Stimulated activated CD8-positive, alpha-beta memory T cell treated with anti-CD3 and anti-CD28 coated beads, Interleukin-12 subunit alpha, Interleukin-12 subunit beta, amount 100 ng/mL, for 24 hours (primary cell): ENCODE data around the gene IMP3.

Experiments
- DNase-seq: peaks from one replicate; pipeline ENCODE4 v3.0.0-alpha.2; 2020; ENCODE audit errors: extremely low read depth

The IMP3 gene

DNA sequence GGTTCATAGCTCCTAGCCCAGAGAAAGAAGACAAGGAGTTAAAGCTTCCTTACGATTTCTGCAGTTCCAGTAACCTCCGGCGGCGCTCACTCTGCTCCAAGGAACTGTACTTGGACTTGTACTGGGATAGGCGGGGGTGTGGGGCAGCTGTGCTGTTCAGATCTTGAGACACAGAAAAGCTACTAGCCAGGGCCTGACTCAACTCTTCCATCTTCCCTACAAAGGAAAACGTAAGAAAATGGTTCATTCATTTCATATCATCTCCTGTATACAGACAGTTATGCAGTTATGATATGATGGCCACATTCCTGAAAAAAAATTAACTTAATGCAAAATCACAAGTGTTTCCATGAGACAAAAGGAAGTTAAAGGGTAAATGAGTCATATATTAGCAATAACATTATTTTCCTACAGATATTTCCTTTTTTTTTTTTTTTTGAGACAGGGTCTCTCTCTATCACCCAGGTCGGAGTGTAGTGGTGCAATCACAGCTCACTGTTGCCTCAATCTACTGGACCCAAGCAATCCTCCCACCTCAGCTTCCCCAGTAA, 19.1 kb downstream of the IMP3 start:
- no peak for DNase-seq

DNA sequence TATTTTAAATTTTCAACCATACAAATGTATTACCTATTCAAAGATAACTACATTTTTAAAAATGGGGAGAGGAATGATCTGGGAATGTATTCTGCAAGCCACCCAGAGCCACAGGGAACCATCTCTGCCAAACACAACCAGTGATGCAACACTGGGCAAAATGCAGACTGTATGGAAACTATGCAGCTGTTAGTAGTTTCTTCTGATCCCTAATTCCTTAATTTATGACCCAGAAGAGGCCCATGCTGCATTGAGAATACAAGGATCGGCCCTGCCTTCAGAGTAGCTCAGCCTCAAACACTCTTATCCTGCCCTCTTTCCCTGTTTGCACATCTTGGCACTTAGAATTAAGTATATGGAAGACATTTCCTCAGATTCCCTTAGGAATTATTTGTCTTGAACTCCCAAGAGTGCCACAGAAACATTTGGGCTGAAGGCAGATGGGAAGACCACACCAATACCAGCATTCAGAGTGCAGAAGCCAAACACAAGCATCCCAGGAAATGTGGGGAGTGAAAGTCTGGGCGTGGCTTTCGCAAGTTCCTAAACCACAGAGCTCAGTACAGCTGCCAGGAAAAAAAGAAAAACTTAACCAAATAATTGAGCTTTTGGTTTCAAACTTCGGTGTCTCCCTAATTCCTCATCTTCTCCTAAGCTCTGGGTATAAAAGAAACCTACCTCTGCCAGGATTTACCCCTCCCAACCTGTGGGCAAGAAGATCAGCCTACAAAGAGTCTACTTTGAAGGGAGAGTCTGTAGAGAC, 19.8 kb downstream of the IMP3 start:
- DNase-seq: no peak

DNA sequence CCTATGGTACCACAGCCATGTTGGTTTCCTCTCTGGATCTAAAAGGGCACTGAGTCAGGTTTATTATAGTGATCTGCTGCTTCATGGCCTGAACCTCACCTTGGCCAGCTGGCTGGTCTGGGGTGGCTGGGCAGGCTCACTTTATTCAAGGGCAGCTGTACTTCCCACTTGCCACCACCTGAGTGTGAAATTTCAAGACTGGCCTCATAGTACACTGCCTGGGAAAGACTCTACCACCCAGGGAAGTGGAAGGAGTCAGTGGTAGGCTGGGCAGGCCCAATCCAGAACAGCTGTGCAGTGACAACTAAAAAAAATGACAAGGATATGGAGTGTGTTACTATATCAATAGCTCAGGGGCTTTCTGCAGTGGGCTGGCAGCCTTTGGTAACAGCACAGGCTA, 23.3 kb downstream of the IMP3 start:
- DNase-seq: no peak

DNA sequence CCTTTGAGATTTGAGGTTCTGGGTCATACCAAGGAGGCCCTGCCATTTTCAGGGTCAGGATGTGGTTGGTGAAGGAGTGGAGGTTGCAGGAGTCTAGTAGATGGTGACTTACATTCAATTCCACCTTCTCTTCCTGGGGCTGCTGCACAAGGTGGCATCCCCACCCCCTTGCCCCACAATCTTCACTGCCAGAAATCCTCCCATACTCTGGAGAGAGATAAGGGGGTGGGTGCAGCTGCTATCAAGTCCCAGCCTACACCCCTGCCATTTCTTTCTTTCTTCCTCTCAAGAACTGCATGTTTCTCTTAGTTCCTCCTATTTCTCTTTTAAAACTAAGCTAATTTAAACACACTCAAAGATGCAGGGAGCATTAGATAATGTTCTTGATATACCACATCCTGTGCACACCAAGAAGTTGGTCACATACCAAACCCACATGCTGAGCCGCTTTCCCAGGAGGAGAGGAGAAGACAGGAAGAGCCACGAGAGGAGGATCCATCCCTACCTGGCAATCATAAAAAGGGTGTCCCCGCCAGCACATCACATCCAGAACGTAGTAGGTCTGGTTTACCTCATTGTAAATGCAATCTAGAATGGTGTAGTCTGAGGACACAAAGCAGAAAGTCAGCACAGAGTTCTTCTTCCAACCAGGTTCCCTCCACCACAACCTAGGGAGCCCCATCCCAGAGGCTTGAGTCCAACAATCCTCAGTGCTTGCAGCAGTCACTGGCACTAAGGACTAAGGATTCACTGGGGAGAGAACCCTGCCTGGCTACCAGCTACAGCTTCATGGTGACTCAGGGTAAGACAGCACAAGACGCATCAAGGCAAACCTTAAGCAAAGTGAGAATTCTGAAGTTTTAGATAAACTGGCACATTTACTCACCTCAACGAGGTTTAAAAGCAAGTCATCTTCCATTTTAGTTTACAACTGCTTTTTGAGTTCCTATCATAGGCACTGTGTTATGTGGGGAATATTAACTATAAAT, 33.0 kb downstream of the IMP3 start:
- DNase-seq: no peak

DNA sequence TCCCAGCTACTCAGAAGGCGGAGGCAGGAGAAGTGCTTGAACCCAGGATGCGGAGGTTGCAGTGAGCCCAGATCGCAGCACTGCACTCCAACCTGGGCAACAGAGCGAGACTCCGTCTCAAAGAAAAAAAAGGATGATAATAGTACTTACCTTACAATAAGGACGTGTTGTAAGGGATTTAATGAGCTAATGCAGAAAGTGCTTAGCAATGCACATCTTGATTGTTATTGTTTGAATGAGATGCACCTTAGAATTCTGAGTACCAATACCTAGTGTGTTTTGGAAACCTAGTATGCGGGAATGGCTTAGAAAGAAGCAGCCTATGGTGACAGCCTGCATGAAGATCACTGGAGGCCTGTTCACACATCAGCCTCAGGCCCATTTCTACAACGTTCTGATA, 34.0 kb downstream of the IMP3 start:
- no peak for DNase-seq

DNA sequence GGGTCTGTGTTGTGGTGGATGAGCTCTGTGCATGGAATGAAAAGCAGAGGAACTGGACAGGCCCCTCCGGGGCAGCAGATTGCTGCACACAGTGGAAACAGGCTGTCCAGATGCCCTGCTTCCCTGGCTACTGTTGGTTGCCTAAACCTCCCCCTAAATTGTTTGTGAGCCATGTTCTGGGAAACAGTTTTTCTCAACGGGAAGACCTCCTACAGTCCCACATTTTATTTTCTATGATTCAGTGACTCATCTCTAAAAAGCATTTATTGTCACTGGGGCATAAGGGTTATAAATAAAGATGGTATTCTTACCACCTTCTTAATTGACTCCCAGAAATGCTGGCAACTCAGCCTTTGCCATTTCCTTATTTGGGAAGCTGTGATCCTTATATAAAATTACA, 40.6 kb downstream of the IMP3 start:
- no peak for DNase-seq

DNA sequence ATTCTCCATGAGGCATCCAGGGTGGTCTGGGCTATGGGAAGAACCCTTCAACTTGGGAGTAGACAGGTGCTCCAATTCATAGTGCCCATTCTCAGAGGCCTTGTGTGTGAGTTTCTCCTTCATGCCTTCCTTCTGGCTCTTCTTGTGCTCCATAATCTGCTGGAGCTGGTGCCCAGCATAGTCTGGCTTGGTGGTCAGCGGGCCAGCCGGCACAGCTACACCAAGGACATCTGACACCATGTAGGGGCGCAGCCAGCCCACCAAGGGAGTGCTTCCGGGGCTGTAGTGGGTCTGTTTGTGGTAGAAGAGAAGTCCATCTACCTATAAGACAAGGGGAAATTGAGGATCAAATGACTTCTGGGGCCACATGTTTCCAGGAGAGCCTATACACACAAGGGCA, 41.7 kb downstream of the IMP3 start:
- DNase-seq: no peak

DNA sequence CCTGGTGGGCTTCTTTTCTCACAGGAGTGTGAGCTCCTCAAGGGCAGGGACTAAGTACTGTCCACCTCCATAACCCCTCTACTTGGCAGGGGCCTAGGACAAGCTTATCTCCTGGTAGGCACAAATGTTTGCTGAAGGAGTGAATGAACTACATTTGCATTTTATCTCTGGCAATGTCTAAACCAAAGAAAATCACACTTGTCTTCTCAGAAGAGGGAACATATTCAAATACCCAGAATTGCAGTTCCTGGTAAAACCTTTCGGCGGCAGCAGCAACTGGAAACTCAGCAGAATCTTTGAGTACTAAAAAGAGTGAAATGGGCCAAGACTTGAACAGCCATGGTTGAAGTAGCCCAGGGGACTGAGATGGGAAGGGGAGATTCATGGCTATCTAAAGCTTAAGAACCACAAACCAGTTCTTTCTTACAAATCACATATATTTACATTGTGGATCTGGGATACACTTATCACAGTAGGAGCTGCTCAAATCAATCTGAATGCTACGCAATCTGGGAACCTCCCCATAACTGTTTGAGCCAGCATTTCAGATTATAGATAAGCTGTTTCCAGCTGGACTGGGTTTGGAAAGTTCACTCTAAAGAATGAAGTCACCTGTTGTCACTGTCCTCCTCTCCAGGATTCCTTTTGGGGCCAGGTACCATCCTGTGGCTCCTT, 42.2 kb downstream of the IMP3 start:
- no peak for DNase-seq

DNA sequence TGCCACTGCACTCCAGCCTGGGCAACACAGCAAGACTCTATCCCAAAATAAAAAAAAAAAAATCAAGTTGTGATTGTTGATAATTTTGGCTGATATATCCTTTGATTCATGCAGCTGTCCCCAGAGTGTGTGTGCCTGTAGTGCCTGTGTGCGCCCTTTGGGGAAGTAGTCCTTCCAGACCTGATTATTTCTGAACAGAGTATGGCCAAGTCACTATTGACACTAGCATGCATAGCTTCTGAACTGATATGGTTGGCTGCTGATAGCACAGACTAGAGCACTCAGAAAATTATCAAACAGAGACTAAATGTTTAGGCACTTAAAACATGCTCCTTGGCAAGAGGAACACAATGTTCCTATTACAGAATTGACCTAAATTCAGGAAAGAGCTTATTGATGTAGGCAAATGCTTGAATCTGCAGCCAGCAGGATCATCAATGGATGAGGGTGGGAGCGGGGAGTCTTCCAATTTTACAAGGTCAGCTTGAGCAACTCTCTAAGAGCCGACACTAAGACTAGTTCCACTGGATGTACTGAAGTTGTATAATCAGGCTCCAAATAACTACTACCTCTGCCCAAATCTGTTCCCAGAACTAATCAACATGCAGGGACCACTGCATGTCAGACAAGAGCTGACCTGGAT, 43.2 kb downstream of the IMP3 start:
- DNase-seq: no peak

DNA sequence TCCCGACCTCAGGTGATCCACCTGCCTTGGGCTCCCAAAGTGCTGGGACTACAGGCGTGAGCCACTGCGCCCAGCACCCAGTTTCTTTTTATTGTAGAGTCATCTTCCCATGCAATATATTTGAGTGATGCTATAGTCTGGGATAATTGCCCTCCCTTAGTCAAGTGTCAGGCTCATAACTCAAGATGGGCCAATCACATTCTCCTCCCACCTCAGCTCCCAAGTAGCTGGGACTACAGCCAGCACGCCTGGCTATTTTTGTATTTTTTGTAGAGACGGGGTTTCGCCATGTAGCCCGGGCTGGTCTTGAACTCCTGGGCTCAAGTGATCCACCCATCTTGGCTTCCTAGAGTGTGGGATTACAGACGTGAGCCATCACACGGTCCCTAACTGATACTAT, 45.7 kb downstream of the IMP3 start:
- no peak for DNase-seq

DNA sequence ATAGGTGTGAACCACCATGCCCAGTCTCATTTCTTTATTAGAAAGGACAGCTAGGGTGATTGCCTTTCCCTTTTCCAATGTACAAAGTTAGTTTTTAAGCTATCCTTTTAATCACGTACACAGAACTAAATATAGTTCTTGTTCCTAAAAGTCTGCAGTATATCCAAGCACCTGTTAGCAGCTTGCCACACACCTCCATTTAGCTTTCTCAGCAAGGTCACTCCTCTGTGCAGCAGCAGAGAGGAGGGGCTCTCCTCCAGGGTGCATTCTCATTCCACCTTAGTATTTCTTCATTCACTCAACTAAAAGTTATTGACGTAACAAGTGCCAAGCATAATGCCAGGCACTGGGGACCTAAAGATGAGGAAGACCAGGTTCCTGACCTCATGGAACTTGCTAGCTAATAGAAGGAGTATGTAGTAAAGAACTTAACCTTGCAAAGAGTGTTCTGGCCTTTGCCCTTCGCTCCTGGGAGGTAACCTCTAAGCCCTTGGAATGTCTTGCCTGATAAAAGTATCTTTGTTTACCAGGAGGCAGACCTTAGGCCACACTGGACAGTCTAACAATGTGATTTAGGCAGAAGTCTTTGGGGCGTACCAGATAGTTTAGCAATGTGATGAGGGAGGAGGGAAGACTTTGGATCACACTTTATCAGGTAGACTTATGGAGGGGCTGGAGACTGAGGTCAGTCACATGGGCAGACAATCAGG, 48.2 kb downstream of the IMP3 start:
- DNase-seq: no peak

DNA sequence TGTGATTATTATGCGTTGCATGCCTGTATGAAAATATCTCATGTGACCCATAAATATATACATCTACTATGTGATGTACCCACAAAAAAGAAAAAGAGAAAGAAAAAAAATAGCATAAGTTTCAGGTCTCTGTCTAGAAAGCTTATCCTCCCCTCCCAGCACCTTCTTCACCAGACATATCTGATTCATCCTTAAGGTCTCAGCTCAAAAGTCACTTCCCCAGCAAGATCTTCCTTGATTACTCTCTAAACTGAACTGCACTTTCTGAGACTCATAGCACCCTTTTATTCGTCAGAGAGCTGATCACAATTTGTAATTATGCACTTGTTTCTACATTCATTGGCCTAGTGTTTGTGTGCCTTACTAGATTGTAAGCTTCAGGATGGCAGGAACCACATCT, 49.8 kb downstream of the IMP3 start:
- no peak for DNase-seq
